HG02973 (cell line): ENCODE results near the gene SLC36A3.
"Not testable (repeated sequence)": the region's sequence is repeated elsewhere in the genome, so short reads cannot be mapped to it uniquely, and the experiment has no call there.

Experiments used
- ATAC-seq: cut with Tn5 transposase; IDR thresholded peaks from one replicate; pipeline ENCODE4 v1.9.1; 2021; ENCODE audit warnings: moderate library complexity; ENCODE audit not compliant: unreplicated experiment

Gene SLC36A3

GRCh38 chr5:151240268-151240835, 63.2 kb downstream of the SLC36A3 start:
- ATAC-seq, result not testable (repeated sequence)

GRCh38 chr5:151239237-151239861, 64.2 kb downstream of the SLC36A3 start:
- ATAC-seq, result peak; percentile 47

- no peak for ATAC-seq
Measured at GRCh38 chr5:151238303-151238741, 65.2 kb downstream of the SLC36A3 start.

GRCh38 chr5:151237685-151238084, 65.9 kb downstream of the SLC36A3 start:
- ATAC-seq, result no peak

- ATAC-seq, result no peak
Measured at GRCh38 chr5:151236888-151237287, 66.7 kb downstream of the SLC36A3 start.

GRCh38 chr5:151235239-151235571, 68.4 kb downstream of the SLC36A3 start:
- ATAC-seq, result not testable (repeated sequence)

GRCh38 chr5:151234476-151235238, 68.9 kb downstream of the SLC36A3 start:
- peak; percentile 78 for ATAC-seq

GRCh38 chr5:151233616-151234085, 69.9 kb downstream of the SLC36A3 start:
- peak; percentile 54 for ATAC-seq

GRCh38 chr5:151231359-151231758, 72.2 kb downstream of the SLC36A3 start:
- ATAC-seq, result no peak

- no peak for ATAC-seq
Measured at GRCh38 chr5:151230048-151230680, 73.4 kb downstream of the SLC36A3 start.

- ATAC-seq, result no peak
Measured at GRCh38 chr5:151228986-151229385, 74.6 kb downstream of the SLC36A3 start.

GRCh38 chr5:151227918-151228447, 75.6 kb downstream of the SLC36A3 start:
- ATAC-seq, result no peak
